HG03108 (cell line): ENCODE results near the gene GCSAM.

Experiments
- ATAC-seq: cut with Tn5 transposase; IDR thresholded peaks from one replicate; pipeline ENCODE4 v1.9.1; 2021; ENCODE audit warnings: moderate library complexity; ENCODE audit not compliant: unreplicated experiment

Gene GCSAM

GRCh38 chr3:112129925-112130637 is 3.0 kb downstream of the GCSAM start:
- no peak for ATAC-seq

- ATAC-seq = peak; percentile 38
Observed at GRCh38 chr3:112128843-112129727, 4.0 kb downstream of the GCSAM start.

GRCh38 chr3:112127522-112128494 is 5.2 kb downstream of the GCSAM start:
- ATAC-seq = no peak

GRCh38 chr3:112126511-112126911 is 6.5 kb downstream of the GCSAM start:
- ATAC-seq = no peak

GRCh38 chr3:112124907-112125607 is 8.0 kb downstream of the GCSAM start:
- ATAC-seq = no peak

- ATAC-seq = peak; percentile 25
Observed at GRCh38 chr3:112123548-112123947, 9.5 kb downstream of the GCSAM start.

GRCh38 chr3:112122870-112123269 is 10.2 kb downstream of the GCSAM start:
- no peak for ATAC-seq

GRCh38 chr3:112121577-112122547 is 11.2 kb downstream of the GCSAM start:
- ATAC-seq = no peak

GRCh38 chr3:112119962-112120836 is 12.8 kb downstream of the GCSAM start:
- no peak for ATAC-seq

- no peak for ATAC-seq
Observed at GRCh38 chr3:112117841-112118571, 15.0 kb downstream of the GCSAM start.

- ATAC-seq = no peak
Observed at GRCh38 chr3:112117415-112117814, 15.6 kb downstream of the GCSAM start.

GRCh38 chr3:112116748-112117186 is 16.3 kb downstream of the GCSAM start:
- ATAC-seq = no peak

GRCh38 chr3:112115806-112116383 is 17.2 kb downstream of the GCSAM start:
- ATAC-seq = no peak

GRCh38 chr3:112115161-112115739 is 17.8 kb downstream of the GCSAM start:
- peak; percentile 34 for ATAC-seq

- ATAC-seq = no peak
Observed at GRCh38 chr3:112114576-112115160, 18.4 kb downstream of the GCSAM start.

GRCh38 chr3:112111785-112112402 is 21.2 kb downstream of the GCSAM start:
- ATAC-seq = peak; percentile 29
